NK-92 treated with Interleukin-12 subunit alpha and Interleukin-12 subunit beta, amount 100 ng/mL, for 24 hours (cell line): Measurements from ENCODE around the gene ASCL1.

ENCODE experiments used
- DNase-seq: peaks from one replicate; lab custom pipeline; 2025; lab: John Stamatoyannopoulos, UW

Gene ASCL1

GRCh38 chr12:102977945-102978706 is 20.7 kb downstream of the ASCL1 start:
- DNase-seq, result no peak

DNA sequence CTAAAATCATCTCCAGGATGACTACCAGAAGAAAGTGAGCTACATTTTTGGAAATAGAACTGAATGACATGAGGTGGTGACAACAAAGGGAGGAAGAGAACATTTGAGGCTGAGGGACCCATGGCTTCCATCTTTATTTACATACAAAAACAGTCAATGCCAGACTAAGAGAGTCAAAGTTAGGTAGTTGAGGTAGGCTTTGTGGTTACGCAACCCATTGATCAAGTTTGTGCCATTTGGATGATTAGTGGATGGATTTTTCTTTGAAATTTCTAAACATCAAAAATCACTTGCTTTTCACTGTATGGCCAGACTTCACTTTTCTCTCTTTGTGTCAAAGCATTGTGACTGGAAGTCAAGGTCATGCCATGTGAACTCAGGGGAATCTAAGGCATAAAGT is 22.9 kb downstream of the ASCL1 start:
- DNase-seq, result no peak

GRCh38 chr12:102990419-102990818 is 32.9 kb downstream of the ASCL1 start:
- no peak for DNase-seq

DNA sequence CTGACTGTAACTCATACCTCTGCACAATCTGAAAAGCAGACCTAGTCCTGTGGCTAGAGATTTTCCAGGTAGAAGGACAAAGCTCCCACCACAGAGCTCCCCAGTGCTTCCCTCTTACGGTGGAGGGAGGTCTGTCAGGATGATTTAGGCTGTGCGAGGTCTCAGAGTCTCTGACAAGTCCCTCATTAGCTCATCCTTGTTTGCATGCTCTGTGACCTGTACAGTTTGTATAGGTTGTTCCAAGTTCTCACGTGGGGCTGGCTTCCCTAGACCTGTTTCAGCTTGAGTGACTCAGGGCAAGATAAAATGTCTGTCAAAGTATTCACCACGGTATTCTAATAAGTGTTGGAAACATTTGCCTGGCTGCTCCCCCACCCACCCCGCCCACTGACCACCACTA is 34.8 kb downstream of the ASCL1 start:
- DNase-seq, result no peak

- DNase-seq, result no peak
These were observed 35.2 kb downstream of the ASCL1 start for GRCh38 chr12:102992720-102993119.

- DNase-seq, result no peak
These were observed 36.1 kb downstream of the ASCL1 start for GRCh38 chr12:102993537-102993936.

DNA sequence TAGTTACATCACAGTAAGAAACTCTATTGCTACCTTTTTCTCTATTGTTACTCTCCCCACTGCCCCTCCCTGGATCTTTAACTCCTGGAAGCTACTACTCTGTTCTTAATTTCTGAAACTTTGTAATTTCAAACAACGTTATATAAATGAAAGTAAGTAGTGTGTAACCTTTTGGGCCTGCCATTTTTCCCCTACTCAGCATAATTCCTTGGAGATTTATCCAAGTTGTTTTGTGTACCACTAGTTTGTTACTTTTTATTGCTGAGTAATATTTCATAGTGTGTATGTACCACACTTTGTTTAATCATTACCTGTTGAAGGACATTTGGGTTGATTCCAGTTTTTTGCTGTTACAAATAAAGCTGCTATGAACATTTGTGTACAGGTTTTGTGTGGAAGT is 37.9 kb downstream of the ASCL1 start:
- DNase-seq, result no peak
